ENCODE results near the gene MAP3K14. TPM values are rescaled to one million over a fixed set of nuclear protein-coding genes. Genes with fewer than 3 reads are reported as not detected.

Gene MAP3K14
- total and polyA plus RNA-seq, 10 of the 15 experiments (the other 5 are each of a cell fraction or from before 2014, with no cell fraction given) = 2.1 to 33.3 (median 19.7) TPM

GRCh38 chr17:45223539-45224528 lies 93.0 kb downstream of the MAP3K14 start (continued):
- TF ChIP-seq, protein P1, sequence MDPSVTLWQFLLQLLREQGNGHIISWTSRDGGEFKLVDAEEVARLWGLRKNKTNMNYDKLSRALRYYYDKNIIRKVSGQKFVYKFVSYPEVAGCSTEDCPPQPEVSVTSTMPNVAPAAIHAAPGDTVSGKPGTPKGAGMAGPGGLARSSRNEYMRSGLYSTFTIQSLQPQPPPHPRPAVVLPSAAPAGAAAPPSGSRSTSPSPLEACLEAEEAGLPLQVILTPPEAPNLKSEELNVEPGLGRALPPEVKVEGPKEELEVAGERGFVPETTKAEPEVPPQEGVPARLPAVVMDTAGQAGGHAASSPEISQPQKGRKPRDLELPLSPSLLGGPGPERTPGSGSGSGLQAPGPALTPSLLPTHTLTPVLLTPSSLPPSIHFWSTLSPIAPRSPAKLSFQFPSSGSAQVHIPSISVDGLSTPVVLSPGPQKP (IDR thresholded peaks at IDR 0.05; ENCODE audit: low read depth, low read length) = no peak
- no peak for TF ChIP-seq NFXL1 (IDR thresholded peaks at IDR 0.05; ENCODE audit: borderline replicate concordance)
- TF ChIP-seq KLF5 (IDR thresholded peaks at IDR 0.05; ENCODE audit: partially characterized antibody) = no peak
- TF ChIP-seq IRF4 (IDR thresholded peaks at IDR 0.05; ENCODE audit: low read depth, low read length) = 0 out of 2 replicates have a peak, but pooled peaks have one; percentile 26
- TF ChIP-seq MXI1 (IDR thresholded peaks at IDR 0.05; ENCODE audit: low read depth, low read length) = 0 out of 2 replicates have a peak, but pooled peaks have one; percentile 22
- no peak; the same call in 1 of the 2 replicates for TF ChIP-seq RB1 (IDR thresholded peaks at IDR 0.05; ENCODE audit: borderline replicate concordance)
- no peak for TF ChIP-seq ZBTB11 (CRISPR knock-in tag; IDR thresholded peaks at IDR 0.05)
- TF ChIP-seq FOS (IDR thresholded peaks at IDR 0.05; ENCODE audit: borderline replicate concordance, extremely low read depth, insufficient read length) = no peak
- TF ChIP-seq POU2F2 (IDR thresholded peaks at IDR 0.05; ENCODE audit: borderline replicate concordance, low read depth, low read length) = peak; percentile 78; the same call in 2 of the 3 replicates
- TF ChIP-seq ZBTB40 (IDR thresholded peaks at IDR 0.05; ENCODE audit: borderline replicate concordance) = no peak
- TF ChIP-seq NFYB (IDR thresholded peaks at IDR 0.05; ENCODE audit: insufficient read depth, low read depth, low read length) = no peak

Measured in GM12878 (cell line).